Astrocyte (in vitro differentiated cells and primary cell): ENCODE measurements around the gene BATF. TPM values are rescaled to one million over a fixed set of nuclear protein-coding genes. Genes with fewer than 3 reads are reported as not detected.

ENCODE experiments used
- DNase-seq: peaks from one replicate; pipeline ENCODE4 v3.0.0-alpha.2; 2010; ENCODE audit warnings: low read depth
- FAIRE-seq: peaks from 2 replicates; lab custom pipeline; 2011; peaks lifted over from hg19 to GRCh38; lab: Jason Lieb, UNC
- H2AFZ ChIP-seq: 2 replicates; pipeline ENCODE4 v1.6.0; 2012; ENCODE audit warnings: low read depth, low read length, inconsistent platforms
- H3K27ac ChIP-seq: 2 replicates; pipeline ENCODE4 v1.5.1; 2011; ENCODE audit warnings: low read depth, low read length, inconsistent platforms
- H3K27me3 ChIP-seq: 2 replicates; pipeline ENCODE4 v1.6.0; 2011; ENCODE audit warnings: low read length, inconsistent platforms; ENCODE audit not compliant: insufficient read depth
- H3K36me3 ChIP-seq: 2 replicates; pipeline ENCODE4 v1.5.1; 2011; ENCODE audit warnings: low read length, inconsistent platforms; ENCODE audit not compliant: insufficient read depth
- H3K4me1 ChIP-seq: 2 replicates; pipeline ENCODE4 v1.5.1; 2011; ENCODE audit warnings: low read length, inconsistent platforms; ENCODE audit not compliant: insufficient read depth
- H3K4me2 ChIP-seq: 2 replicates; pipeline ENCODE4 v1.6.0; 2012; ENCODE audit warnings: low read length, inconsistent platforms
- H3K4me3 ChIP-seq: 2 replicates; pipeline ENCODE4 v1.5.1; 2011; ENCODE audit warnings: low read depth, mild to moderate bottlenecking, low read length, inconsistent platforms; ENCODE audit not compliant: insufficient read depth
- H3K79me2 ChIP-seq: 2 replicates; pipeline ENCODE4 v1.6.0; 2012; ENCODE audit warnings: mild to moderate bottlenecking, low read length, inconsistent platforms; ENCODE audit not compliant: insufficient read depth
- H3K9ac ChIP-seq: 2 replicates; pipeline ENCODE4 v1.6.0; 2012; ENCODE audit warnings: mild to moderate bottlenecking, low read length, inconsistent platforms
- H3K9me3 ChIP-seq: 2 replicates; pipeline ENCODE4 v1.5.1; 2012; ENCODE audit warnings: low read depth, mild to moderate bottlenecking, low read length, inconsistent platforms; ENCODE audit not compliant: insufficient read depth
- H4K20me1 ChIP-seq: 2 replicates; pipeline ENCODE4 v1.6.0; 2012; ENCODE audit warnings: low read length, inconsistent platforms; ENCODE audit not compliant: insufficient read depth
- H3K27ac Mint-ChIP-seq: one replicate; pipeline ENCODE4 v1.8.0; 2021; ENCODE audit warnings: mild to moderate bottlenecking, mixed read lengths; ENCODE audit not compliant: unreplicated experiment
- H3K27me3 Mint-ChIP-seq: one replicate; pipeline ENCODE4 v1.8.0; 2021; ENCODE audit warnings: low read depth, mixed read lengths; ENCODE audit not compliant: unreplicated experiment
- H3K36me3 Mint-ChIP-seq: one replicate; pipeline ENCODE4 v1.8.0; 2021; ENCODE audit warnings: low read depth, mixed read lengths; ENCODE audit not compliant: unreplicated experiment
- H3K4me1 Mint-ChIP-seq: one replicate; pipeline ENCODE4 v1.8.0; 2021; ENCODE audit warnings: low read depth, mixed read lengths; ENCODE audit not compliant: unreplicated experiment
- H3K4me3 Mint-ChIP-seq: one replicate; pipeline ENCODE4 v1.8.0; 2021; ENCODE audit warnings: mild to moderate bottlenecking, moderate library complexity, mixed read lengths; ENCODE audit not compliant: unreplicated experiment
- H3K9me3 Mint-ChIP-seq: one replicate; pipeline ENCODE4 v1.8.0; 2021; ENCODE audit warnings: mild to moderate bottlenecking, mixed read lengths; ENCODE audit not compliant: unreplicated experiment
- EZH2 ChIP-seq: IDR thresholded peaks from 2 replicates; pipeline ENCODE4 v1.6.1; 2012; ENCODE audit warnings: mild to moderate bottlenecking, low read length, inconsistent platforms; ENCODE audit not compliant: insufficient read depth
- total RNA-seq: library from RNA; stranded (reverse); gene quantifications from 2 replicates; pipeline ENCODE4 v1.2.1, GENCODE V29; 2021
- TF ChIP-seq, protein P1 (sequence below): IDR thresholded peaks from 2 replicates; pipeline ENCODE4 v1.5.1; 2011; ENCODE audit warnings: low read depth, mild to moderate bottlenecking, inconsistent platforms, low read length, moderate library complexity; ENCODE audit not compliant: insufficient read depth

Gene BATF
- total RNA-seq, 1 donor from 2014 or later: not detected

DNA sequence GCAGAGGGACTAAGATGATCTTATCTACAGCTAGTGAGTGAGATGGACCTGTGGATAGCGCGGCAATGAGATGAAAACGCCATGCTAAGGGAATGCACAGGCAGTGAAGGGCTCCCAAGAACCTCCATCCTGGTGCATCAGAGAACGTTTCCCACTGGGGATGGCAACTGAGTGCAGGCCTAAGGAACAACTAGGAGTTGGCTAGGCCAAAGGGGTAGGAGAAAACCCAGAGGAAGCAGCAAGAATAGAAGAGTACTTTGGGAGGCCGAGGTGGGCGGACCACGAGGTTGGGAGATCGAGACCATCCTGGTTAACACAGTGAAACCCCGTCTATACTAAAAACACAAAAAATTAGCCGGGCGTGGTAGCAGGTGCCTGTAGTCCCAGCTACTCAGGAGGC is 24.6 kb upstream of the BATF start:
- no peak overlapping the region for H3K4me3 Mint-ChIP-seq
- H3K4me3 ChIP-seq: no peak overlapping the region
- H3K4me1 Mint-ChIP-seq: peaks cover 4% of the 10 kb centered on the region
- H3K4me2 ChIP-seq: no peak overlapping the region
- FAIRE-seq (no peak), DNase-seq (no peak)
- H3K27me3 ChIP-seq: no peaks in the 10 kb centered on the region
- no peaks in the 10 kb centered on the region for H3K4me1 ChIP-seq
- no peaks in the 10 kb centered on the region for H4K20me1 ChIP-seq
- H3K9ac ChIP-seq: no peak overlapping the region
- peaks cover 2% of the 10 kb centered on the region for H3K36me3 Mint-ChIP-seq
- no peaks in the 10 kb centered on the region for H3K79me2 ChIP-seq
- peaks cover 11% of the 10 kb centered on the region for H3K27me3 Mint-ChIP-seq
- no peak overlapping the region for H3K27ac ChIP-seq
- H3K27ac Mint-ChIP-seq: no peak overlapping the region
- H3K9me3 Mint-ChIP-seq: peaks cover 10% of the 10 kb centered on the region
- no peaks in the 10 kb centered on the region for H3K36me3 ChIP-seq
- H3K9me3 ChIP-seq: no peaks in the 10 kb centered on the region
- H2AFZ ChIP-seq: no peak overlapping the region
- TF ChIP-seq, protein P1, sequence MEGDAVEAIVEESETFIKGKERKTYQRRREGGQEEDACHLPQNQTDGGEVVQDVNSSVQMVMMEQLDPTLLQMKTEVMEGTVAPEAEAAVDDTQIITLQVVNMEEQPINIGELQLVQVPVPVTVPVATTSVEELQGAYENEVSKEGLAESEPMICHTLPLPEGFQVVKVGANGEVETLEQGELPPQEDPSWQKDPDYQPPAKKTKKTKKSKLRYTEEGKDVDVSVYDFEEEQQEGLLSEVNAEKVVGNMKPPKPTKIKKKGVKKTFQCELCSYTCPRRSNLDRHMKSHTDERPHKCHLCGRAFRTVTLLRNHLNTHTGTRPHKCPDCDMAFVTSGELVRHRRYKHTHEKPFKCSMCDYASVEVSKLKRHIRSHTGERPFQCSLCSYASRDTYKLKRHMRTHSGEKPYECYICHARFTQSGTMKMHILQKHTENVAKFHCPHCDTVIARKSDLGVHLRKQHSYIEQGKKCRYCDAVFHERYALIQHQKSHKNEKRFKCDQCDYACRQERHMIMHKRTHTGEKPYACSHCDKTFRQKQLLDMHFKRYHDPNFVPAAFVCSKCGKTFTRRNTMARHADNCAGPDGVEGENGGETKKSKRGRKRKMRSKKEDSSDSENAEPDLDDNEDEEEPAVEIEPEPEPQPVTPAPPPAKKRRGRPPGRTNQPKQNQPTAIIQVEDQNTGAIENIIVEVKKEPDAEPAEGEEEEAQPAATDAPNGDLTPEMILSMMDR: no peak
- TF ChIP-seq EZH2: no peak

DNA sequence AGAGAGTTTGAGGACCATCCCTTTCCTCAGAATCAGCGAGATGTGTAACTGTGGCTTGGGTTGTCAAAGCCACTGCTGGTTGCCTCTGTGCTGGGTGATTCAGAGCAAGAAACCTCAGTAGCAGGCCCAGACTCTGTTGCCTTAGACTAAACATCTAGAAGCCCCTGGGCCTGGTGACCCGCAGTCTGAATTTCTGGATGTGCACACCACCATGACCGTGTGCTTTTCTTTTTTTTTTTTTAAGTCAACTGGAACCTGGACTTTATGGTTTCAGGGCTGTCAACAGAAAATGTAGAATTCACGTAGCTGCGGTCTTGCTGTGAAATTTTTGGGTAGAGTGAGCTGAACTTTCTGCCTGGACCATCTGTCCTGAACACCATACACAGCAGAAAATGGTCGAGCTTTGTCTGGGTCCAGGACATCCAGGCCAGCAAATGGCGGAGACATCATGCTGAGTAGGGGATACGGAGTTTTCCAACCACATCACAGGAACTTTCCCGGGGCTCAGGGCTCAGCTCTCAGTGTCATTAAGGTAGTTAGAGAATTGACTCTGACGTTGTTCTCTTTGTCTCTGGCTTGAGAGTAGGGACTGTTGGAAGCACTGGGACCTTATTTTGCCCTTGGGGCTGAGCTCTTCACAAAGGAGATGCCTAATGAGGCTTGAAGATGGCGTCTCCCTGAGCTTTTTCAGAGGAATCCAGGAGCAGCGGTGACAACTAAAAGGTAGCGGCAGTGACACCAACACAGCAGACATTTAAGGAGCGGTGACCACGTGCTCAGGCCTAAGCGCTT is 23.0 kb upstream of the BATF start:
- no peaks in the 10 kb centered on the region for H3K4me1 ChIP-seq
- Mint-ChIP-seq H3K4me3 (no peak overlapping the region), H3K4me1 (peaks cover 4% of the 10 kb centered on the region), H3K9me3 (peaks cover 10% of the 10 kb centered on the region), H3K27ac (no peak overlapping the region), H3K27me3 (peaks cover 5% of the 10 kb centered on the region), H3K36me3 (peaks cover 2% of the 10 kb centered on the region)
- DNase-seq (no peak), FAIRE-seq (no peak)
- no peak overlapping the region for H3K4me3 ChIP-seq
- H4K20me1 ChIP-seq: no peaks in the 10 kb centered on the region
- no peak overlapping the region for H3K4me2 ChIP-seq
- no peaks in the 10 kb centered on the region for H3K27me3 ChIP-seq
- no peaks in the 10 kb centered on the region for H3K79me2 ChIP-seq
- H3K27ac ChIP-seq: no peak overlapping the region
- TF ChIP-seq, protein P1: no peak
- TF ChIP-seq EZH2: no peak
- H3K36me3 ChIP-seq: no peaks in the 10 kb centered on the region
- H3K9me3 ChIP-seq: no peaks in the 10 kb centered on the region
- H3K9ac ChIP-seq: no peak overlapping the region
- H2AFZ ChIP-seq: peak overlapping the region; percentile 18

GRCh38 chr14:75501080-75501479 is 21.2 kb upstream of the BATF start:
- H2AFZ ChIP-seq: no peak overlapping the region
- no peak for FAIRE-seq
- H3K4me1 ChIP-seq: no peaks in the 10 kb centered on the region
- no peak overlapping the region for H3K27ac ChIP-seq
- H3K9ac ChIP-seq: no peak overlapping the region
- no peak overlapping the region for H3K4me3 ChIP-seq
- no peaks in the 10 kb centered on the region for H3K27me3 ChIP-seq
- Mint-ChIP-seq H3K27ac (no peak overlapping the region), H3K4me1 (peaks cover 1% of the 10 kb centered on the region), H3K9me3 (peaks cover 7% of the 10 kb centered on the region), H3K36me3 (peaks cover 2% of the 10 kb centered on the region), H3K4me3 (no peak overlapping the region), H3K27me3 (peaks cover 5% of the 10 kb centered on the region)
- no peaks in the 10 kb centered on the region for H4K20me1 ChIP-seq
- H3K4me2 ChIP-seq: no peak overlapping the region
- DNase-seq: no peak
- no peaks in the 10 kb centered on the region for H3K36me3 ChIP-seq
- no peaks in the 10 kb centered on the region for H3K79me2 ChIP-seq
- H3K9me3 ChIP-seq: no peaks in the 10 kb centered on the region
- no peak for TF ChIP-seq EZH2
- TF ChIP-seq, protein P1: no peak
